ENCODE data around the gene GBP3.
"Not testable (repeated sequence)": the region's sequence is repeated elsewhere in the genome, so short reads cannot be mapped to it uniquely, and the experiment has no call there.

GBP3 gene

GRCh38 chr1:89049901-89050648, 27.4 kb upstream of the GBP3 start:
- H3K9me3 ChIP-seq (ENCODE audit: control insufficient read depth, low read depth, low read length); H3K36me3 ChIP-seq (ENCODE audit: control insufficient read depth, low read depth, low read length); H3K4me1 ChIP-seq (ENCODE audit: control insufficient read depth, low read depth, low read length); H3K27ac ChIP-seq (ENCODE audit: low read length); H3K4me3 ChIP-seq (ENCODE audit: low read length); H3K27me3 ChIP-seq (ENCODE audit: control insufficient read depth, insufficient read depth, low read length); H3K9ac ChIP-seq (ENCODE audit: low read length): not testable (repeated sequence)

- H3K27me3 ChIP-seq (ENCODE audit: control insufficient read depth, insufficient read depth, low read length); H3K9ac ChIP-seq (ENCODE audit: low read length); H3K4me3 ChIP-seq (ENCODE audit: low read length); H3K36me3 ChIP-seq (ENCODE audit: control insufficient read depth, low read depth, low read length); H3K27ac ChIP-seq (ENCODE audit: low read length); H3K4me1 ChIP-seq (ENCODE audit: control insufficient read depth, low read depth, low read length); H3K9me3 ChIP-seq (ENCODE audit: control insufficient read depth, low read depth, low read length): not testable (repeated sequence)
Measured at GRCh38 chr1:89049187-89049586, 26.5 kb upstream of the GBP3 start.

GRCh38 chr1:89047734-89048133, 25.1 kb upstream of the GBP3 start:
- H3K4me3 ChIP-seq (ENCODE audit: low read length) = no peak overlapping the region
- no peak overlapping the region for H3K27ac ChIP-seq (ENCODE audit: low read length)

GRCh38 chr1:89046318-89047183, 23.9 kb upstream of the GBP3 start:
- not testable (repeated sequence) for H3K4me3 ChIP-seq (ENCODE audit: low read length); H3K27me3 ChIP-seq (ENCODE audit: control insufficient read depth, insufficient read depth, low read length); H3K9me3 ChIP-seq (ENCODE audit: control insufficient read depth, low read depth, low read length); H3K27ac ChIP-seq (ENCODE audit: low read length); H3K9ac ChIP-seq (ENCODE audit: low read length); H3K4me1 ChIP-seq (ENCODE audit: control insufficient read depth, low read depth, low read length); H3K36me3 ChIP-seq (ENCODE audit: control insufficient read depth, low read depth, low read length)

More at GRCh38 chr1:89047734-89048133, 25.1 kb upstream of the GBP3 start:
- H3K9me3 ChIP-seq (ENCODE audit: control insufficient read depth, low read depth, low read length) = no peaks in the 10 kb centered on the region
- H3K4me1 ChIP-seq (ENCODE audit: control insufficient read depth, low read depth, low read length) = no peaks in the 10 kb centered on the region
- H3K27me3 ChIP-seq (ENCODE audit: control insufficient read depth, insufficient read depth, low read length) = no peaks in the 10 kb centered on the region
- H3K36me3 ChIP-seq (ENCODE audit: control insufficient read depth, low read depth, low read length) = no peaks in the 10 kb centered on the region
- H3K9ac ChIP-seq (ENCODE audit: low read length) = no peak overlapping the region

- Histone ChIP-seq H3K36me3 (ENCODE audit: control insufficient read depth, low read depth, low read length) (no peaks in the 10 kb centered on the region), H3K4me1 (ENCODE audit: control insufficient read depth, low read depth, low read length) (no peaks in the 10 kb centered on the region), H3K27me3 (ENCODE audit: control insufficient read depth, insufficient read depth, low read length) (no peaks in the 10 kb centered on the region), H3K9me3 (ENCODE audit: control insufficient read depth, low read depth, low read length) (no peaks in the 10 kb centered on the region), H3K4me3 (ENCODE audit: low read length) (no peak overlapping the region), H3K9ac (ENCODE audit: low read length) (no peak overlapping the region), H3K27ac (ENCODE audit: low read length) (no peak overlapping the region)
Measured at GRCh38 chr1:89044970-89045721, 22.5 kb upstream of the GBP3 start.

GRCh38 chr1:89043940-89044339, 21.3 kb upstream of the GBP3 start:
- Histone ChIP-seq H3K4me1 (ENCODE audit: control insufficient read depth, low read depth, low read length) (no peaks in the 10 kb centered on the region), H3K27ac (ENCODE audit: low read length) (no peak overlapping the region), H3K9ac (ENCODE audit: low read length) (no peak overlapping the region), H3K36me3 (ENCODE audit: control insufficient read depth, low read depth, low read length) (no peaks in the 10 kb centered on the region), H3K27me3 (ENCODE audit: control insufficient read depth, insufficient read depth, low read length) (no peaks in the 10 kb centered on the region), H3K9me3 (ENCODE audit: control insufficient read depth, low read depth, low read length) (no peaks in the 10 kb centered on the region), H3K4me3 (ENCODE audit: low read length) (no peak overlapping the region)

GRCh38 chr1:89042491-89042890, 19.8 kb upstream of the GBP3 start:
- Histone ChIP-seq H3K4me1 (ENCODE audit: control insufficient read depth, low read depth, low read length) (no peaks in the 10 kb centered on the region), H3K4me3 (ENCODE audit: low read length) (no peak overlapping the region), H3K9ac (ENCODE audit: low read length) (no peak overlapping the region), H3K27ac (ENCODE audit: low read length) (no peak overlapping the region), H3K27me3 (ENCODE audit: control insufficient read depth, insufficient read depth, low read length) (no peaks in the 10 kb centered on the region), H3K9me3 (ENCODE audit: control insufficient read depth, low read depth, low read length) (no peaks in the 10 kb centered on the region), H3K36me3 (ENCODE audit: control insufficient read depth, low read depth, low read length) (no peaks in the 10 kb centered on the region)

GRCh38 chr1:89041721-89042120, 19.1 kb upstream of the GBP3 start:
- no peaks in the 10 kb centered on the region for H3K9me3 ChIP-seq (ENCODE audit: control insufficient read depth, low read depth, low read length)
- no peak overlapping the region for H3K4me3 ChIP-seq (ENCODE audit: low read length)
- no peaks in the 10 kb centered on the region for H3K4me1 ChIP-seq (ENCODE audit: control insufficient read depth, low read depth, low read length)
- no peak overlapping the region for H3K9ac ChIP-seq (ENCODE audit: low read length)
- H3K27ac ChIP-seq (ENCODE audit: low read length) = no peak overlapping the region
- no peaks in the 10 kb centered on the region for H3K36me3 ChIP-seq (ENCODE audit: control insufficient read depth, low read depth, low read length)
- no peaks in the 10 kb centered on the region for H3K27me3 ChIP-seq (ENCODE audit: control insufficient read depth, insufficient read depth, low read length)

- Histone ChIP-seq H3K9me3 (ENCODE audit: control insufficient read depth, low read depth, low read length) (no peaks in the 10 kb centered on the region), H3K9ac (ENCODE audit: low read length) (no peak overlapping the region), H3K27ac (ENCODE audit: low read length) (no peak overlapping the region), H3K4me1 (ENCODE audit: control insufficient read depth, low read depth, low read length) (no peaks in the 10 kb centered on the region), H3K36me3 (ENCODE audit: control insufficient read depth, low read depth, low read length) (no peaks in the 10 kb centered on the region), H3K4me3 (ENCODE audit: low read length) (no peak overlapping the region), H3K27me3 (ENCODE audit: control insufficient read depth, insufficient read depth, low read length) (no peaks in the 10 kb centered on the region)
Measured at GRCh38 chr1:89041119-89041641, 18.5 kb upstream of the GBP3 start.

GRCh38 chr1:89040315-89040626, 17.6 kb upstream of the GBP3 start:
- Histone ChIP-seq H3K36me3 (ENCODE audit: control insufficient read depth, low read depth, low read length) (no peaks in the 10 kb centered on the region), H3K27ac (ENCODE audit: low read length) (no peak overlapping the region), H3K9ac (ENCODE audit: low read length) (no peak overlapping the region), H3K4me3 (ENCODE audit: low read length) (no peak overlapping the region), H3K27me3 (ENCODE audit: control insufficient read depth, insufficient read depth, low read length) (no peaks in the 10 kb centered on the region), H3K4me1 (ENCODE audit: control insufficient read depth, low read depth, low read length) (no peaks in the 10 kb centered on the region), H3K9me3 (ENCODE audit: control insufficient read depth, low read depth, low read length) (no peaks in the 10 kb centered on the region)

GRCh38 chr1:89037186-89037585, 14.5 kb upstream of the GBP3 start:
- Histone ChIP-seq H3K4me1 (ENCODE audit: control insufficient read depth, low read depth, low read length) (no peaks in the 10 kb centered on the region), H3K27me3 (ENCODE audit: control insufficient read depth, insufficient read depth, low read length) (no peaks in the 10 kb centered on the region), H3K4me3 (ENCODE audit: low read length) (no peak overlapping the region), H3K36me3 (ENCODE audit: control insufficient read depth, low read depth, low read length) (no peaks in the 10 kb centered on the region), H3K9ac (ENCODE audit: low read length) (no peak overlapping the region), H3K9me3 (ENCODE audit: control insufficient read depth, low read depth, low read length) (no peaks in the 10 kb centered on the region), H3K27ac (ENCODE audit: low read length) (no peak overlapping the region)

Measured in iPS-18a (cell line).